Measurements from ENCODE around the gene FGF9. TPM values are rescaled to one million over a fixed set of nuclear protein-coding genes. Genes with fewer than 3 reads are reported as not detected.

FGF9 gene
- 0.11 and 0.12 TPM in 2 replicates for total RNA-seq

DNA sequence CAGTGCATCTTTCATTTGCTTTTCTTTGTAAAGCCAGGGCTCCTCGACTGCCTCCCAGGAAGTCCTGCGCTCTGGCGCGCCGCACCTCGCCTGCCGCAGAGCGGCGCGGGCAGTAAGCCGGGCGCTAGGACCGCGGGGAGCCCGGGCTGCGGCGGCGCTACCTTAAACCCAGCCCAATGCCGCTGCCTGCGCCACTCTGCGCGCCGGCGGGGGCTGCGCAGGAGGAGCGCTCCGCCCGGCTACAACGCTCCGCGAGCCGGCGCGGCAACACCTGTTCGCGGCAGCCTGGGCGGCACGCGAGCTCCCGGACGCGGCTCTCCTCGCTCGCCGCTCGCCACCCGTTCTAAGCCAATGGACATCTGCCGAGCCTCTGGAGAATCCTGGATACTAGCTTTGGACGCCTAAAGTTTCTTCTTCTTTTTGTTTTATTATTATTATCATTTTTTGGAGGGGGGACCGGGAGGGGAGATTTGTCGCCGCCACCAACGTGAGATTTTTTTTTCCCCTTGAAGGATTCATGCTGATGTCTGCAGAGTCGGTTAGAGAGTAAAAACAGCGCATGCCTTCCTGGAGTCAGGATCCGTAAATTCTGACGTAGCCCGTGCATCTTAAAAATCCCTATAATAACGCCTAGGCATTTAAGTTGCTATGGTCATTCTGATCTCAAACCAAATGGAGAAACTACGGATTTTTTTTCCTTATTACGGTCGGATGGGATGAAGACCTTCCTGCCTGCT, at the start of gene FGF9:
Gene FGF9 (plus strand): TSS at position 191 of the 737 bp plus-strand sequence. CDS start 840 bp downstream, outside the sequence.

Other genes with a start within 250 kb of the FGF9 start
- 96.2 and 97.3 TPM in 2 replicates for gene ZDHHC20, start 211.8 kb upstream of the FGF9 start, total RNA-seq
- 63.1 and 70.3 TPM in 2 replicates for gene MICU2, start 66.9 kb upstream of the FGF9 start, total RNA-seq

All from uterine smooth muscle cell (primary cell).